ENCODE measurements around the gene PIK3C2B. TPM values are rescaled to one million over a fixed set of nuclear protein-coding genes. Genes with fewer than 3 reads are reported as not detected.

Gene PIK3C2B
- total RNA-seq, 5 donors from 2014 or later (not counting 1 experiment from before 2014, with no cell fraction given): 33.4 to 44.1 (median 36.0) TPM

GRCh38 chr1:204456826-204457442 is 37.7 kb downstream of the PIK3C2B start:
- Mint-ChIP-seq H3K27me3 (no peaks in the 10 kb centered on the region), H3K4me1 (peaks cover 40 to 51% (median 44%) of the 10 kb centered on the region in 3 donors), H3K9me3 (no peaks in the 10 kb centered on the region), H3K27ac (peak overlapping the region; percentile 70 to 72), H3K36me3 (peaks cover 50% of the 10 kb centered on the region), H3K4me3 (no peak overlapping the region)
- H3K36me3 ChIP-seq (ENCODE audit: control insufficient read depth in 2 of 2, extremely low read depth in 1 of 2, insufficient read depth in 1 of 2, low read length in 1 of 2): peaks cover 24 to 39% of the 10 kb centered on the region in 2 donors
- no peaks in the 10 kb centered on the region for H3K27me3 ChIP-seq (replicated peaks in 1 of 2; ENCODE audit: control insufficient read depth in 2 of 2, extremely low read depth in 1 of 2, insufficient read depth in 2 of 2, low read length in 1 of 2)
- ChIA-PET CTCF (interaction anchor here (0.6 to 1.0 kb wide), 3 partner anchors 40 to 800 kb away, joined by 3 read pairs; no protein-coding TSS in a partner anchor), POLR2A (interaction anchor here in 1 of 2 donors (0.6 kb wide), 1 partner anchor 51 kb away, joined by 6 read pairs; no protein-coding TSS in a partner anchor)
- peaks cover 33 to 54% of the 10 kb centered on the region in 2 experiments for H3K4me1 ChIP-seq (ENCODE audit: control insufficient read depth in 1 of 2, extremely low read depth in 1 of 2, insufficient read depth in 2 of 2, low read length in 2 of 2)
- ATAC-seq (replicated peaks in 1 of 4): no peak
- DNase-seq: no peak
- 97% methylated on average over 4 of the region's 11 CpGs for WGBS (ENCODE audit: insufficient coverage)
- no peaks in the 10 kb centered on the region for H3K9me3 ChIP-seq
- no peak overlapping the region for H3K4me3 ChIP-seq (ENCODE audit: control insufficient read depth in 1 of 2, extremely low read depth in 1 of 2, low read length in 1 of 2)
- H3K27ac ChIP-seq (ENCODE audit: low read length): no peak overlapping the region

DNA sequence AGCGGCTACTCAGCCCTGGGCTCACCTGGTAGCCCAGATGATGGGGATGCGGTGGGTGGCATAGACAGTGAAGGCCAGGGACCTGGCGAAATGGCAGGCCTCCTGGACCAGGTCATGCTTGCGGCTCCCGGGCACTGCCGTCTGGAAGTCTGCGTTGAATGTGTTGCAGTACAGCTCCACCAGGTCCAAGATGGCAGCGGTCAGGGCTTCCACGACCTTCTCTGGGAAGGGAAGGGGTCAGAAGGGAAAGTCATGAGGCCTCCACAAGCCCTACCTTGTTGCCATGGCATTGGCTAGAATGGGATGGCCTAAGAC is 38.8 kb downstream of the PIK3C2B start:
- Mint-ChIP-seq H3K4me3 (no peak overlapping the region), H3K4me1 (peaks cover 32 to 47% (median 36%) of the 10 kb centered on the region in 3 donors), H3K36me3 (peaks cover 47% of the 10 kb centered on the region), H3K27ac (peak overlapping the region in 1 of 2 donors; percentile 44), H3K9me3 (no peaks in the 10 kb centered on the region), H3K27me3 (no peaks in the 10 kb centered on the region)
- peaks cover 24 to 41% of the 10 kb centered on the region in 2 donors for H3K36me3 ChIP-seq (ENCODE audit: control insufficient read depth in 2 of 2, extremely low read depth in 1 of 2, insufficient read depth in 1 of 2, low read length in 1 of 2)
- ChIA-PET POLR2A (no interaction called here), CTCF (interaction anchor here (0.5 to 1.4 kb wide), 3 partner anchors 9 to 46 kb away, joined by 3 read pairs; no protein-coding TSS in a partner anchor)
- 93% methylated on average over 8 of the region's 9 CpGs for WGBS (ENCODE audit: insufficient coverage)
- no peak for ATAC-seq (replicated peaks in 1 of 4)
- H3K27ac ChIP-seq (ENCODE audit: low read length): no peak overlapping the region
- H3K9me3 ChIP-seq: no peaks in the 10 kb centered on the region
- H3K4me1 ChIP-seq (ENCODE audit: control insufficient read depth in 1 of 2, extremely low read depth in 1 of 2, insufficient read depth in 2 of 2, low read length in 2 of 2): peaks cover 24 to 47% of the 10 kb centered on the region in 2 experiments
- no peak for DNase-seq
- no peak overlapping the region for H3K4me3 ChIP-seq (ENCODE audit: control insufficient read depth in 1 of 2, extremely low read depth in 1 of 2, low read length in 1 of 2)
- no peaks in the 10 kb centered on the region for H3K27me3 ChIP-seq (replicated peaks in 1 of 2; ENCODE audit: control insufficient read depth in 2 of 2, extremely low read depth in 1 of 2, insufficient read depth in 2 of 2, low read length in 1 of 2)

DNA sequence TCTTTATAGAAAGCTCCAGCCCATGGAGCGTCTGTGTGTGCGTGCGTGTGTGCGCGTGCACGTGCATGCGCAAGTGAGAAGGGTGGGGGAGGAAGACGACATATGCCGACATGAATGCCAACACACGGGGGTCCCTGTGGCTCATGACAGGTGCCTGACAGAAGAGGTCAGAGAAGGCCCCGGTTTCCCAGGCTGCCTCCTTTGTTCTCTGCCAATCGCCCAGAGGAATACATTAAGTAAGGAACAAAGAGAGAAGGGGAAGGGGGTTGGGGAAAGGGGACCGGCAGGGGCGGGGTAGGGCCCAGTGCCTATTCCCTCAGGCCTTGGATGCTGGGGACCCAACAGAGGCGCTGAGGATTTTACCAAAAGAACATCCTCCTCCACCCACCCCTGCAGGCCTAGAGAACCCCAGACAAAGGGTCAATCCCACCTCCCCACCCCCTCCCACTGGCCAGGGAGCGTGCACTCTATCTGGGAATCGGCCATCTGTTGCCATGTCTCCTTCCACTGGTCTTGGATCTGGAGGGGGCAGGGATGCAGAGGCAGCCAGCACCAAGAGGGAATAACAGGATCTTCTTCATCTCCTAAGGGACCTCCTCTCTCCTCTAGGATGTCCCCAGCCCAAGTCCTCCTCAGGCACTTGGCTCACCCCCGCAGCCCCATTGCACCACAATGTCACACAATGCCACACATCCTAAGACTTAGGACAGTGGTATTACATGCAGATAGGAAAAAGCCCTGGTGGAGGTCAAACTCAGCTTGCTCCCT is 39.4 kb downstream of the PIK3C2B start:
- no peak overlapping the region for H3K4me3 Mint-ChIP-seq
- 93% methylated on average over 9 of the region's 18 CpGs for WGBS (ENCODE audit: insufficient coverage)
- Histone ChIP-seq H3K36me3 (ENCODE audit: control insufficient read depth in 2 of 2, extremely low read depth in 1 of 2, insufficient read depth in 1 of 2, low read length in 1 of 2) (peaks cover 24 to 38% of the 10 kb centered on the region in 2 donors), H3K27me3 (replicated peaks in 1 of 2; ENCODE audit: control insufficient read depth in 2 of 2, extremely low read depth in 1 of 2, insufficient read depth in 2 of 2, low read length in 1 of 2) (no peaks in the 10 kb centered on the region), H3K9me3 (no peaks in the 10 kb centered on the region), H3K4me3 (ENCODE audit: control insufficient read depth in 1 of 2, extremely low read depth in 1 of 2, low read length in 1 of 2) (no peak overlapping the region), H3K27ac (ENCODE audit: low read length) (no peak overlapping the region), H3K4me1 (ENCODE audit: control insufficient read depth in 1 of 2, extremely low read depth in 1 of 2, insufficient read depth in 2 of 2, low read length in 2 of 2) (peaks cover 21 to 45% of the 10 kb centered on the region in 2 experiments)
- H3K27ac Mint-ChIP-seq: peak overlapping the region in 1 of 2 donors; percentile 81
- CTCF ChIA-PET: interaction anchor here (0.5 to 1.4 kb wide), 5 partner anchors 9 to 74 kb away, joined by 3 read pairs; no protein-coding TSS in a partner anchor
- POLR2A ChIA-PET: no interaction called here
- peaks cover 31 to 45% (median 33%) of the 10 kb centered on the region in 3 donors for H3K4me1 Mint-ChIP-seq
- ATAC-seq (replicated peaks in 1 of 4) (no peak), DNase-seq (no peak)
- H3K36me3 Mint-ChIP-seq: peaks cover 41% of the 10 kb centered on the region
- no peaks in the 10 kb centered on the region for H3K9me3 Mint-ChIP-seq
- H3K27me3 Mint-ChIP-seq: no peaks in the 10 kb centered on the region

DNA sequence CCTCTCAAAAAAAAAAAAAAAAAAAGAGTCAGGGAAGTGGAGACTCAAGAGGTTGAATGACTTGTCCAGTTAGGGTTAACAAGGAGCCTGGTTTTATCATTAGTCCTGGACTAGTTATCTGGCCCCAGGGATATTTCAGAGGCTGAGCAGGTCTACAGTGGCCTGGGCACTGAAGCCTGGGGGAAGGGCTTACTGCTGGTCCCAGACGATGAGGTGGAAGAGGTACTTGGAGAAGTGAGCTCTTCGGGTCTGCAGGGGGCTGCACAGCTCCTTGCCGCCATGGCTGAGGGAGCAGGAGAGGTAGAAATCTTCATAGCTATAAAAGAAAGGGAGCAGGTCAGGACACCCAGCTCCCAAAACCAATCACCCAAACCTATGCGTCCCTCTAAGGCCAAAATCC is 40.1 kb downstream of the PIK3C2B start:
- Mint-ChIP-seq H3K36me3 (peaks cover 33% of the 10 kb centered on the region), H3K4me3 (no peak overlapping the region), H3K4me1 (peaks cover 32 to 42% (median 35%) of the 10 kb centered on the region in 3 donors), H3K9me3 (no peaks in the 10 kb centered on the region), H3K27me3 (no peaks in the 10 kb centered on the region), H3K27ac (peak overlapping the region in 1 of 2 donors; percentile 81)
- no peak for DNase-seq
- ATAC-seq (replicated peaks in 1 of 4): no peak
- ChIA-PET CTCF (interaction anchor here (0.5 to 1.4 kb wide), 5 partner anchors 8 to 75 kb away, joined by 3 to 5 read pairs (median 3); no protein-coding TSS in a partner anchor), POLR2A (interaction anchor here in 1 of 2 donors (0.7 kb wide), 1 partner anchor 966 kb away, joined by 6 read pairs; no protein-coding TSS in a partner anchor)
- WGBS (ENCODE audit: insufficient coverage): no CpG with 5 or more reads among the region's 4 CpGs
- H3K27ac ChIP-seq (ENCODE audit: low read length): peak overlapping the region; percentile 18
- peaks cover 22 to 37% of the 10 kb centered on the region in 2 donors for H3K36me3 ChIP-seq (ENCODE audit: control insufficient read depth in 2 of 2, extremely low read depth in 1 of 2, insufficient read depth in 1 of 2, low read length in 1 of 2)
- H3K4me3 ChIP-seq (ENCODE audit: control insufficient read depth in 1 of 2, extremely low read depth in 1 of 2, low read length in 1 of 2): no peak overlapping the region
- H3K27me3 ChIP-seq (replicated peaks in 1 of 2; ENCODE audit: control insufficient read depth in 2 of 2, extremely low read depth in 1 of 2, insufficient read depth in 2 of 2, low read length in 1 of 2): no peaks in the 10 kb centered on the region
- peaks cover 17 to 46% of the 10 kb centered on the region in 2 experiments for H3K4me1 ChIP-seq (ENCODE audit: control insufficient read depth in 1 of 2, extremely low read depth in 1 of 2, insufficient read depth in 2 of 2, low read length in 2 of 2)
- no peaks in the 10 kb centered on the region for H3K9me3 ChIP-seq

GRCh38 chr1:204453141-204453772 is 41.3 kb downstream of the PIK3C2B start:
- H3K4me1 ChIP-seq (ENCODE audit: control insufficient read depth in 1 of 2, extremely low read depth in 1 of 2, insufficient read depth in 2 of 2, low read length in 2 of 2): peaks cover 14 to 46% of the 10 kb centered on the region in 2 experiments
- H3K4me3 Mint-ChIP-seq: peak overlapping the region; percentile 59 to 63 (median 60)
- no CpG with 5 or more reads among the region's 8 CpGs for WGBS (ENCODE audit: insufficient coverage)
- no peaks in the 10 kb centered on the region for H3K27me3 ChIP-seq (replicated peaks in 1 of 2; ENCODE audit: control insufficient read depth in 2 of 2, extremely low read depth in 1 of 2, insufficient read depth in 2 of 2, low read length in 1 of 2)
- H3K27ac ChIP-seq (ENCODE audit: low read length): peak overlapping the region; percentile 91
- peaks cover 18 to 35% of the 10 kb centered on the region in 2 donors for H3K36me3 ChIP-seq (ENCODE audit: control insufficient read depth in 2 of 2, extremely low read depth in 1 of 2, insufficient read depth in 1 of 2, low read length in 1 of 2)
- H3K9me3 Mint-ChIP-seq: no peaks in the 10 kb centered on the region
- CTCF ChIA-PET: interaction anchor here (0.7 to 1.6 kb wide), 9 partner anchors 26 to 472 kb away, joined by 3 to 12 read pairs (median 3); no protein-coding TSS in a partner anchor
- H3K27me3 Mint-ChIP-seq: no peaks in the 10 kb centered on the region
- H3K4me3 ChIP-seq (ENCODE audit: control insufficient read depth in 1 of 2, extremely low read depth in 1 of 2, low read length in 1 of 2): no peak overlapping the region
- peak; percentile 92 to 99 (median 94) for ATAC-seq (replicated peaks in 1 of 4)
- H3K36me3 Mint-ChIP-seq: peaks cover 32% of the 10 kb centered on the region
- DNase-seq: peak; percentile 19 to 92 (median 82)
- POLR2A ChIA-PET: no interaction called here
- no peaks in the 10 kb centered on the region for H3K9me3 ChIP-seq
- H3K27ac Mint-ChIP-seq: peak overlapping the region; percentile 95 to 97
- peaks cover 32 to 48% (median 35%) of the 10 kb centered on the region in 3 donors for H3K4me1 Mint-ChIP-seq
